K562 (cell line): Measurements from ENCODE around the gene VWA2. TPM values are rescaled to one million over a fixed set of nuclear protein-coding genes. Genes with fewer than 3 reads are reported as not detected.

Experiments
- ATAC-seq: fragments of 200-7000 bp; cut with Tn5 transposase; 3 replicates; pipeline ENCODE4 v1.9.1; 2020; ENCODE audit warnings: moderate library complexity
- BruUV-seq: library from RNA; stranded (reverse); fragments of 400-500 nt; replicated peaks from 2 replicates; lab custom pipeline; 2021; lab: Mats Ljungman, UMichigan
- CTCF ChIA-PET: fragments of 300-600 bp; formaldehyde crosslinking; extraction: SDS; loops from one replicate; lab custom pipeline; 2021; ENCODE audit warnings: low intra/inter-chr PET ratio; lab: Yijun Ruan, JAX
- POLR2A ChIA-PET: fragments of 300-600, 350-650 bp; sonication (Branson Sonifier 250); formaldehyde crosslinking; extraction: SDS; loops from one replicate; lab custom pipeline; 2021; ENCODE audit warnings: antibody characterized with exemption, inconsistent platforms; lab: Yijun Ruan, JAX
- DNase-seq, 4 experiments: peaks; one replicate each; pipeline versions ENCODE4 v3.0.0 to v3.0.0-alpha.2; 2011 to 2018; ENCODE audit warnings: low spot score in 3 of 4, mixed read lengths in 3 of 4; ENCODE audit errors: extremely low read depth in 1 of 4
- FAIRE-seq: peaks from 2 replicates; lab custom pipeline; 2011; peaks lifted over from hg19 to GRCh38; lab: Jason Lieb, UNC
- H2AFZ ChIP-seq: 2 replicates; pipeline ENCODE4 v1.6.0; 2011; ENCODE audit warnings: low read depth, low read length, control low read depth, inconsistent platforms
- H3K27ac ChIP-seq: fragments of 200-600 bp; 3 replicates; pipeline ENCODE4 v1.8.0; 2011; ENCODE audit warnings: low read depth, mild to moderate bottlenecking, control low read depth, inconsistent platforms, low read length, moderate library complexity, mixed read lengths; ENCODE audit errors: extremely low read depth
- H3K27me3 ChIP-seq, 2 experiments: fragments of 300-600 bp in 1 of 2; 2 replicates in 1 of 2; 3 replicates in 1 of 2; pipeline versions ENCODE4 v1.6.0 to v1.8.0; 2011; ENCODE audit warnings: inconsistent platforms in 2 of 2, low read length in 2 of 2, mild to moderate bottlenecking in 1 of 2, mixed read lengths in 1 of 2, moderate library complexity in 1 of 2; ENCODE audit not compliant: control insufficient read depth in 2 of 2, insufficient read depth in 2 of 2
- H3K36me3 ChIP-seq: fragments of 300-600 bp; 3 replicates; pipeline ENCODE4 v1.8.0; 2011; ENCODE audit warnings: mild to moderate bottlenecking, low read length, inconsistent platforms; ENCODE audit not compliant: control insufficient read depth, insufficient read depth
- H3K4me1 ChIP-seq, 2 experiments: fragments of 200-600 bp in 1 of 2; replicated peaks in 1 of 2; 2 replicates in 1 of 2; 3 replicates in 1 of 2; pipeline versions ENCODE4 v1.5.1 to v1.8.0; 2011; ENCODE audit warnings: inconsistent platforms in 2 of 2, low read length in 2 of 2, mild to moderate bottlenecking in 1 of 2, mixed read lengths in 1 of 2, moderate library complexity in 1 of 2; ENCODE audit not compliant: control insufficient read depth in 2 of 2, insufficient read depth in 2 of 2
- H3K4me2 ChIP-seq: 2 replicates; pipeline ENCODE4 v1.6.1; 2011; ENCODE audit warnings: low read length, control low read depth, inconsistent platforms, mixed read lengths; ENCODE audit not compliant: insufficient read depth
- H3K4me3 ChIP-seq: fragments of 200-600 bp; sonication (generic), shearing (Covaris generic); 2 replicates; pipeline ENCODE4 v1.5.1; 2016; ENCODE audit warnings: control low read depth, inconsistent platforms
- H3K79me2 ChIP-seq: fragments of 200-600 bp; 3 replicates; pipeline ENCODE4 v1.8.0; 2011; ENCODE audit warnings: low read length, inconsistent platforms; ENCODE audit not compliant: control insufficient read depth, insufficient read depth
- H3K9ac ChIP-seq, 2 experiments: 2 replicates each; pipeline versions ENCODE4 v1.6.0 to v1.6.1; 2011; ENCODE audit warnings: low read depth in 2 of 2, low read length in 2 of 2, control low read depth in 1 of 2, inconsistent platforms in 1 of 2, mild to moderate bottlenecking in 1 of 2, mixed read lengths in 1 of 2; ENCODE audit not compliant: insufficient read depth in 1 of 2
- H3K9me1 ChIP-seq: one replicate; pipeline ENCODE4 v1.6.0; 2011; ENCODE audit warnings: inconsistent platforms, mild to moderate bottlenecking, low read length, moderate library complexity; ENCODE audit not compliant: control insufficient read depth, insufficient read depth
- H3K9me3 ChIP-seq: replicated peaks from 2 replicates; pipeline ENCODE4 v1.5.1; 2011; ENCODE audit warnings: low read depth, low read length, inconsistent platforms; ENCODE audit not compliant: control insufficient read depth, insufficient read depth
- H4K20me1 ChIP-seq: replicated peaks from 2 replicates; pipeline ENCODE4 v1.6.1; 2011; ENCODE audit warnings: low read length, inconsistent platforms, mixed read lengths; ENCODE audit not compliant: control insufficient read depth, insufficient read depth
- DMBX1 ChIP-seq: fragments of 250-450 bp; sonication (Bioruptor Pico); IDR thresholded peaks from 2 replicates; pipeline ENCODE4 v1.8.0; 2022; ENCODE audit warnings: inconsistent platforms, mild to moderate bottlenecking, moderate library complexity, borderline replicate concordance
- FOSL1 ChIP-seq: fragments of 200-800 bp; sonication (Bioruptor generic); conservative IDR thresholded peaks from 2 replicates; pipeline ENCODE4 v1.6.1; 2016; ENCODE audit warnings: missing genetic modification characterization, missing compliant biosample characterization
- HDAC2 ChIP-seq: fragments of 450-650 bp; IDR thresholded peaks from 2 replicates; pipeline ENCODE4 v1.6.1; 2016; ENCODE audit warnings: mild to moderate bottlenecking
- KDM5B ChIP-seq: fragments of 200-600 bp; sonication (generic); IDR thresholded peaks from 2 replicates; pipeline ENCODE4 v1.6.1; 2012; ENCODE audit warnings: low read depth, mild to moderate bottlenecking, moderate library complexity, low read length, control low read depth, inconsistent platforms; ENCODE audit not compliant: insufficient replicate concordance
- KLF13 ChIP-seq: fragments of 450-650 bp; IDR thresholded peaks from 2 replicates; pipeline ENCODE4 v1.6.1; 2016; ENCODE audit warnings: missing genetic modification characterization, low read depth, mild to moderate bottlenecking, missing compliant biosample characterization, moderate library complexity, borderline replicate concordance
- LCOR ChIP-seq: sonication (generic); formaldehyde crosslinking; IDR thresholded peaks from 2 replicates; pipeline ENCODE4 v1.8.0; 2022; ENCODE audit warnings: mild to moderate bottlenecking, missing genetic modification reagents
- MXI1 ChIP-seq: IDR thresholded peaks from 2 replicates; pipeline ENCODE4 v1.6.1; 2011; ENCODE audit warnings: low read depth, mild to moderate bottlenecking, improper control_type of control experiment, low read length
- PRMT5 ChIP-seq: sonication (generic); formaldehyde crosslinking; IDR thresholded peaks from 2 replicates; pipeline ENCODE4 v1.5.0; 2020; ENCODE audit warnings: missing genetic modification reagents
- TAF7 ChIP-seq: fragments of 450-650 bp; IDR thresholded peaks from 2 replicates; pipeline ENCODE4 v1.6.1; 2016; ENCODE audit warnings: missing genetic modification characterization, missing compliant biosample characterization
- YBX1 ChIP-seq: fragments of 450-650 bp; IDR thresholded peaks from 2 replicates; pipeline ENCODE4 v1.7.1; 2016; ENCODE audit warnings: mild to moderate bottlenecking
- ZBTB17 ChIP-seq: fragments of 450-650 bp; formaldehyde crosslinking; IDR thresholded peaks from 2 replicates; pipeline ENCODE4 v1.4.0; 2020; ENCODE audit warnings: mild to moderate bottlenecking
- ZEB2 ChIP-seq: fragments of 450-650 bp; IDR thresholded peaks from 2 replicates; pipeline ENCODE4 v1.6.1; 2016
- ZNF384 ChIP-seq: IDR thresholded peaks from 2 replicates; pipeline ENCODE4 v1.6.1; 2012; ENCODE audit warnings: low read depth, low read length, improper control_type of control experiment
- ZNF408 ChIP-seq: fragments of 250-450 bp; sonication (Bioruptor Pico); IDR thresholded peaks from 2 replicates; pipeline ENCODE4 v1.4.0; 2020; ENCODE audit warnings: low read depth, mild to moderate bottlenecking, moderate library complexity
- ZNF717 ChIP-seq: fragments of 250-450 bp; sonication (Bioruptor Pico); IDR thresholded peaks from 2 replicates; pipeline ENCODE4 v1.5.0; 2021
- WGBS: fragments of 100-300 bp; shearing (Covaris generic); methylation state at CpG from one replicate; pipeline ENCODE4 v1.1.6; 2016; ENCODE audit warnings: low coverage, mixed read lengths; ENCODE audit not compliant: insufficient coverage; ENCODE audit errors: missing lambda C conversion rate; 5-methylcytosine and 5-hydroxymethylcytosine counted together
- in situ Hi-C: fragments of 300-500 bp; cut with MboI; formaldehyde crosslinking; loops from 4 replicates; pipeline ENCODE4 v1.15.0; 2018; ENCODE audit warnings: inconsistent platforms, mixed read lengths
- intact Hi-C: fragments of 100-400 bp; cut with micrococcal nuclease; formaldehyde crosslinking; loops from 2 replicates; pipeline ENCODE4 v1.14.2; 2022
- polyA plus RNA-seq, 8 experiments: library from polyadenylated mRNA; depleted of rRNA in 4 of 8; stranded (reverse) in 5 of 8; unstranded in 3 of 8; fragments of >200 nt; fragmentation: Nextera tagmentation in 2 of 8; fragmentation: Illumina TruSeq in 1 of 8; extraction: Ambion mirVana in 2 of 8; extraction: Trizol in 1 of 8; gene quantifications; 2 replicates each; pipeline versions ENCODE4 v1.2.1 to v1.2.3, GENCODE V29; 2011 to 2014; ENCODE audit warnings: inconsistent platforms in 1 of 8, missing spikeins in 1 of 8
- total RNA-seq, 7 experiments: library from RNA; depleted of rRNA in 6 of 7; stranded (reverse); fragments of >200 nt in 6 of 7; fragmentation: Illumina TruSeq in 2 of 7; extraction: Trizol in 2 of 7; gene quantifications; 2 replicates each; pipeline versions ENCODE4 v1.2.1 to v1.2.3, GENCODE V29; 2011 to 2021; ENCODE audit warnings: low replicate concordance in 1 of 7

VWA2 gene
- total and polyA plus RNA-seq, 9 of the 15 experiments (the other 6 are each of a cell fraction or from before 2014, with no cell fraction given), result not detected

GRCh38 chr10:114327537-114328440 lies 88.7 kb downstream of the VWA2 start:
- Histone ChIP-seq H3K27ac (no peak overlapping the region), H3K79me2 (no peaks in the 10 kb centered on the region), H3K27me3 (peaks cover 0 to 35% of the 10 kb centered on the region in 2 experiments; a peak in 2 of 5 replicates), H3K4me2 (no peak overlapping the region), H3K9ac (no peak overlapping the region), H3K9me3 (no peaks in the 10 kb centered on the region), H3K36me3 (no peaks in the 10 kb centered on the region), H3K9me1 (no peaks in the 10 kb centered on the region), H3K4me1 (no peaks in the 10 kb centered on the region), H3K4me3 (no peak overlapping the region), H4K20me1 (no peaks in the 10 kb centered on the region), H2AFZ (no peak overlapping the region)
- under 1% methylated on average over 15 of the region's 15 CpGs for WGBS
- no TSS peak for BruUV-seq
- FAIRE-seq (no peak), DNase-seq (no peak), ATAC-seq (no peak)
- ChIA-PET CTCF (no interaction called here), POLR2A (no interaction called here)
- in situ Hi-C loops, result no loop called here
- intact Hi-C loops, result no loop called here
- TF ChIP-seq ZBTB17 (CRISPR knock-in tag) (no peak), ZEB2 (no peak), MXI1 (no peak), FOSL1 (no peak), ZNF717 (no peak), LCOR (CRISPR knock-in tag) (no peak)

GRCh38 chr10:114328441-114328812 lies 89.4 kb downstream of the VWA2 start:
- ChIA-PET CTCF (no interaction called here), POLR2A (no interaction called here)
- Histone ChIP-seq H3K27me3 (peaks cover 0 to 30% of the 10 kb centered on the region in 2 experiments; a peak in 2 of 5 replicates), H2AFZ (no peak overlapping the region), H3K9me1 (no peaks in the 10 kb centered on the region), H3K9me3 (no peaks in the 10 kb centered on the region), H4K20me1 (no peaks in the 10 kb centered on the region), H3K4me2 (no peak overlapping the region), H3K36me3 (no peaks in the 10 kb centered on the region), H3K4me1 (no peaks in the 10 kb centered on the region), H3K4me3 (no peak overlapping the region), H3K79me2 (no peaks in the 10 kb centered on the region), H3K9ac (no peak overlapping the region), H3K27ac (no peak overlapping the region)
- in situ Hi-C loops, result no loop called here
- FAIRE-seq (no peak), DNase-seq (no peak), ATAC-seq (no peak)
- no TSS peak for BruUV-seq
- intact Hi-C loops, result no loop called here
- 0% methylated on average over 3 of the region's 6 CpGs for WGBS
- no peak for TF ChIP-seq PRMT5 (CRISPR knock-in tag)
- TF ChIP-seq YBX1, result no peak
- no peak for TF ChIP-seq TAF7
- no peak for TF ChIP-seq ZNF384
- TF ChIP-seq HDAC2, result no peak
- no peak for TF ChIP-seq KLF13 (tag)
- TF ChIP-seq DMBX1 (CRISPR knock-in tag), result no peak
- TF ChIP-seq ZNF408 (CRISPR knock-in tag), result no peak
- no peak for TF ChIP-seq KDM5B
